Activated CD4-positive, alpha-beta T cell treated with anti-CD3 and anti-CD28 coated beads, Interleukin-2, Interleukin-4, amounts not matched to agents 100 ng/mL and 50 ng/mL, durations not matched to agents 16 hours and 8 hours (primary cell): ENCODE results near the gene CAVIN2.

Source experiments
- DNase-seq: peaks from one replicate; pipeline ENCODE4 v3.0.0-alpha.2; 2020; ENCODE audit warnings: low spot score

The CAVIN2 gene

GRCh38 chr2:191846515-191847476 is at the start of gene CAVIN2:
Gene CAVIN2 (minus strand): TSS chr2:191847088. CDS start chr2:191846925, 163 bp downstream.
- DNase-seq: no peak

- no peak for DNase-seq
Measured at GRCh38 chr2:191895743-191896142, 48.9 kb upstream of the CAVIN2 start.

- no peak for DNase-seq
Measured at GRCh38 chr2:191895195-191895594, 48.3 kb upstream of the CAVIN2 start.

GRCh38 chr2:191894681-191895147 is 47.8 kb upstream of the CAVIN2 start:
- DNase-seq: peak; percentile 5

GRCh38 chr2:191892391-191892790 is 45.5 kb upstream of the CAVIN2 start:
- no peak for DNase-seq

GRCh38 chr2:191891656-191892055 is 44.8 kb upstream of the CAVIN2 start:
- no peak for DNase-seq

- DNase-seq: no peak
Measured at GRCh38 chr2:191889931-191890330, 43.0 kb upstream of the CAVIN2 start.

- no peak for DNase-seq
Measured at GRCh38 chr2:191888400-191889166, 41.7 kb upstream of the CAVIN2 start.

- no peak for DNase-seq
Measured at GRCh38 chr2:191885650-191886049, 38.8 kb upstream of the CAVIN2 start.

GRCh38 chr2:191885098-191885497 is 38.2 kb upstream of the CAVIN2 start:
- no peak for DNase-seq

- no peak for DNase-seq
Measured at GRCh38 chr2:191881982-191882816, 35.3 kb upstream of the CAVIN2 start.

- no peak for DNase-seq
Measured at GRCh38 chr2:191878548-191879279, 31.8 kb upstream of the CAVIN2 start.

GRCh38 chr2:191877875-191878274 is 31.0 kb upstream of the CAVIN2 start:
- no peak for DNase-seq

GRCh38 chr2:191875859-191876258 is 29.0 kb upstream of the CAVIN2 start:
- DNase-seq: no peak

GRCh38 chr2:191870744-191871143 is 23.9 kb upstream of the CAVIN2 start:
- no peak for DNase-seq

GRCh38 chr2:191869781-191870180 is 22.9 kb upstream of the CAVIN2 start:
- DNase-seq: no peak

- DNase-seq: no peak
Measured at GRCh38 chr2:191869178-191869577, 22.3 kb upstream of the CAVIN2 start.

GRCh38 chr2:191867507-191867847 is 20.6 kb upstream of the CAVIN2 start:
- DNase-seq: no peak

GRCh38 chr2:191866675-191867506 is 20.0 kb upstream of the CAVIN2 start:
- DNase-seq: no peak

- no peak for DNase-seq
Measured at GRCh38 chr2:191866195-191866594, 19.3 kb upstream of the CAVIN2 start.
